Breast epithelium (tissue), 4 donors: ENCODE measurements around the gene RPL36AL. TPM values are rescaled to one million over a fixed set of nuclear protein-coding genes. Genes with fewer than 3 reads are reported as not detected.

Experiments used
- DNase-seq, 2 donors: peaks; one replicate each; pipeline ENCODE4 v3.0.0-alpha.2; 2019; ENCODE audit warnings: low spot score in 2 of 2
- H3K27ac ChIP-seq, 2 donors: fragments of 200-600 bp; sonication (generic) in 1 of 2; one replicate each; pipeline ENCODE4 v1.5.1; 2016 to 2019; ENCODE audit warnings: mild to moderate bottlenecking in 1 of 2
- H3K27me3 ChIP-seq, 2 donors: fragments of 200-600 bp; sonication (generic) in 1 of 2; one replicate each; pipeline versions ENCODE4 v1.5.1 to v1.6.0; 2017 to 2019; ENCODE audit warnings: control low read depth in 1 of 2, mild to moderate bottlenecking in 1 of 2
- H3K36me3 ChIP-seq: fragments of 200-600 bp; one replicate; pipeline ENCODE4 v1.5.1; 2019
- H3K4me1 ChIP-seq, 2 donors: fragments of 200-600 bp; sonication (generic); one replicate each; pipeline ENCODE4 v1.5.1; 2016 to 2019; ENCODE audit warnings: control low read depth in 1 of 2
- H3K4me3 ChIP-seq, 3 donors: fragments of 200-600 bp; sonication (generic); 1 replicate in 2 of 3; 2 replicates in 1 of 3; pipeline ENCODE4 v1.5.1; 2016 to 2019; ENCODE audit warnings: mild to moderate bottlenecking in 3 of 3, moderate library complexity in 2 of 3
- H3K9me3 ChIP-seq, 2 donors: fragments of 200-600 bp; sonication (generic) in 1 of 2; one replicate each; pipeline ENCODE4 v1.5.1; 2016 to 2019; ENCODE audit warnings: control low read depth in 1 of 2
- CTCF ChIP-seq, 3 donors: fragments of 450-650 bp; IDR thresholded peaks; one replicate each; pipeline ENCODE4 v1.5.1; 2016 to 2017; ENCODE audit warnings: antibody characterized with exemption in 3 of 3, mild to moderate bottlenecking in 3 of 3, moderate library complexity in 3 of 3
- POLR2A ChIP-seq: fragments of 450-650 bp; IDR thresholded peaks from one replicate; pipeline ENCODE4 v1.6.1; 2016; ENCODE audit warnings: antibody characterized with exemption, mild to moderate bottlenecking, moderate library complexity
- POLR2AphosphoS5 ChIP-seq, 3 donors: sonication (generic); formaldehyde crosslinking; IDR thresholded peaks; one replicate each; pipeline ENCODE4 v1.6.1; 2017; ENCODE audit warnings: antibody characterized with exemption in 3 of 3
- intact Hi-C: fragments of 100-400 bp; cut with DNase I; formaldehyde crosslinking; loops from one replicate; pipeline ENCODE4 v1.15.1; 2023; ENCODE audit warnings: low total_unique reads
- total RNA-seq, 3 donors: library from RNA; depleted of rRNA; stranded (reverse); fragments of >200 nt; gene quantifications; one replicate each; pipeline ENCODE4 v1.1.0, GENCODE V29; 2016

RPL36AL gene
- total RNA-seq, 3 donors from 2014 or later, result 161 to 303 (median 269) TPM

DNA sequence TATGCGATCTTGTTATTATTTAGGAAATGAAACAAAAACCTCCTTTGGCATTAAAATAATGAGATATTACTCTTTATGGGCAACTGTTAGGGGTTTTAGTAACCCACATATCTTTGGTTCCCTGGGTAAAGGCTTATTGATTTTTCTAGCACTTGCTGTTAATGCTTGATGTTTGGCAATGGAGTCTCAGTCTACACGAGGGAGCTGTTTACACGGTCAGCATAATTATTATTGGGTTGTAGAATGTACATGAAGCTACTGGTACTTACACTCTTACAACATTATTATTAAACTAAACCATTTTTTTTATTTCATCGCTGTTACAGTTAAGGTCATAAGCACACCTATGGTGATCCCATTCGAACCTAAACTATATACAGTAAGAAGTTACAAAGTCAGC, 46.4 kb downstream of the RPL36AL start:
- H3K27ac ChIP-seq, result no peak overlapping the region
- intact Hi-C loops, result no loop called here
- no peaks in the 10 kb centered on the region for H3K4me1 ChIP-seq

DNA sequence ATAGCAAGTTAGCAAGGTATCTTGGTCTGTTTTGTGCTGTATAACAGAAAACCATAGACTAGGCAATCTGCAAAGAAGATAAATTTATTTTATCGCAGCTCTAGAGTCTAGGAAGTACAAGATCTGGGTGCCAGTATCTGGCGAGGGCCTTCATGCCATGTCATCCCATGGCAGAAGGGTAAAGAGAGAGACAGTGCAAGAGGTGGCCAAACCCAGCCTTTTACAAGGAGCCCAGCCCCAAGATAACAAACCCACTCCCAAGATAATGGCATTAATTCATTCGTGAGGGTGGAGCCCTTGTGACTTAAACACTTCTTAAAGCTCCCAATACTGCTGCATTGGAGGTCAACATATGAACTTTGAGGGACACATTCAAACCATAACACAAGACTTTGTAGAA, 51.1 kb downstream of the RPL36AL start:
- Histone ChIP-seq H3K9me3 (no peaks in the 10 kb centered on the region), H3K4me3 (no peak overlapping the region), H3K27ac (no peak overlapping the region), H3K4me1 (no peaks in the 10 kb centered on the region), H3K36me3 (no peaks in the 10 kb centered on the region), H3K27me3 (no peaks in the 10 kb centered on the region)
- intact Hi-C loops, result no loop called here
- TF ChIP-seq CTCF (IDR thresholded peaks at IDR 0.05) (no peak), POLR2AphosphoS5 (IDR thresholded peaks at IDR 0.05) (no peak), POLR2A (no peak)
- DNase-seq, result no peak

More for the DNA sequence above, 46.4 kb downstream of the RPL36AL start:
- H3K4me3 ChIP-seq, result no peak overlapping the region
- TF ChIP-seq POLR2A (no peak), CTCF (IDR thresholded peaks at IDR 0.05) (no peak), POLR2AphosphoS5 (IDR thresholded peaks at IDR 0.05) (no peak)
- H3K9me3 ChIP-seq, result no peaks in the 10 kb centered on the region
- no peaks in the 10 kb centered on the region for H3K36me3 ChIP-seq
- H3K27me3 ChIP-seq, result no peaks in the 10 kb centered on the region
- DNase-seq, result no peak

Other genes starting within 250 kb of the RPL36AL start
- over 10,000 TPM in 2 of 3 donors, 1,000 to 10,000 TPM in 1; 6,323 to 14,663 (median 13,626) TPM for gene RPS29, start 34.2 kb downstream of the RPL36AL start, total RNA-seq
- gene LRR1, start 21.7 kb downstream of the RPL36AL start, total RNA-seq, result 1 to 10 TPM; 7.9 to 9.8 (median 9.2) TPM
- 10 to 100 TPM; 21.6 to 24.9 (median 22.1) TPM for gene MGAT2, start 173 bp upstream of the RPL36AL start, total RNA-seq
- gene DNAAF2, start 14.6 kb upstream of the RPL36AL start, total RNA-seq, result 10 to 100 TPM in 2 of 3 donors, 1 to 10 TPM in 1; 7.2 to 15.8 (median 12.1) TPM
- gene POLE2, start 67.6 kb upstream of the RPL36AL start, total RNA-seq, result 1 to 10 TPM; 1.6 to 9.8 (median 5.6) TPM
- 10 to 100 TPM in 2 of 3 donors, 1 to 10 TPM in 1; 7.8 to 13.5 (median 11.8) TPM for gene KLHDC1, start 72.5 kb upstream of the RPL36AL start, total RNA-seq
- gene KLHDC2, start 147.5 kb upstream of the RPL36AL start, total RNA-seq, result 100 to 1,000 TPM in 1 of 3 donors, 10 to 100 TPM in 2; 74.4 to 107 (median 88.5) TPM
- 100 to 1,000 TPM in 2 of 3 donors, 10 to 100 TPM in 1; 86.9 to 132 (median 125) TPM for gene NEMF, start 232.2 kb upstream of the RPL36AL start, total RNA-seq